ENCODE results near the gene IRF7.
A peak's percentile ranks its signal among the peaks of the same experiment; 100 is the strongest.

Gene IRF7

GRCh38 chr11:640021-640706 is 24.4 kb upstream of the IRF7 start:
- DNase-seq (ENCODE audit: low spot score) = no peak

- no peak for DNase-seq (ENCODE audit: low spot score)
Measured at GRCh38 chr11:639332-639955, 23.7 kb upstream of the IRF7 start.

GRCh38 chr11:638631-639331 is 23.0 kb upstream of the IRF7 start:
- DNase-seq (ENCODE audit: low spot score) = no peak

- DNase-seq (ENCODE audit: low spot score) = no peak
Measured at GRCh38 chr11:637593-638521, 22.1 kb upstream of the IRF7 start.

- no peak for DNase-seq (ENCODE audit: low spot score)
Measured at GRCh38 chr11:637333-637592, 21.5 kb upstream of the IRF7 start.

- DNase-seq (ENCODE audit: low spot score) = no peak
Measured at GRCh38 chr11:636511-637332, 21.0 kb upstream of the IRF7 start, which contains the start of gene DRD4. DRD4 (plus strand) TSS chr11:637269; CDS start chr11:637305, 36 bp downstream.

GRCh38 chr11:635945-636510 is 20.3 kb upstream of the IRF7 start:
- DNase-seq (ENCODE audit: low spot score) = no peak

GRCh38 chr11:630871-631270 is 15.1 kb upstream of the IRF7 start:
- no peak for DNase-seq (ENCODE audit: low spot score)

GRCh38 chr11:629237-629583 is 13.5 kb upstream of the IRF7 start:
- DNase-seq (ENCODE audit: low spot score) = no peak

GRCh38 chr11:628056-628455 is 12.3 kb upstream of the IRF7 start:
- DNase-seq (ENCODE audit: low spot score) = no peak

- DNase-seq (ENCODE audit: low spot score) = no peak
Measured at GRCh38 chr11:627308-627576, 11.5 kb upstream of the IRF7 start.

- DNase-seq (ENCODE audit: low spot score) = no peak
Measured at GRCh38 chr11:626475-627307, 10.9 kb upstream of the IRF7 start, which contains the start of gene SCT. SCT (minus strand) TSS chr11:627181; CDS start chr11:627143, 38 bp downstream.

- DNase-seq (ENCODE audit: low spot score) = no peak
Measured at GRCh38 chr11:625636-626268, 10.0 kb upstream of the IRF7 start.

- no peak for DNase-seq (ENCODE audit: low spot score)
Measured at GRCh38 chr11:624705-625635, 9.2 kb upstream of the IRF7 start, which contains the start of gene CDHR5. CDHR5 (minus strand) TSS chr11:624955; CDS start chr11:624902, 53 bp downstream.

- DNase-seq (ENCODE audit: low spot score) = peak; percentile 70
Measured at GRCh38 chr11:623999-624704, 8.4 kb upstream of the IRF7 start.

GRCh38 chr11:623349-623869 is 7.7 kb upstream of the IRF7 start:
- DNase-seq (ENCODE audit: low spot score) = no peak

GRCh38 chr11:621838-622237 is 6.1 kb upstream of the IRF7 start:
- no peak for DNase-seq (ENCODE audit: low spot score)
